Activated naive CD8-positive, alpha-beta T cell treated with anti-CD3 and anti-CD28 coated beads for 36 hours (primary cell): ENCODE measurements around the gene ARHGAP32. TPM values are rescaled to one million over a fixed set of nuclear protein-coding genes. Genes with fewer than 3 reads are reported as not detected.
"Not testable (repeated sequence)": the region's sequence is repeated elsewhere in the genome, so short reads cannot be mapped to it uniquely, and the experiment has no call there.

Experiments used
- DNase-seq: peaks from one replicate; pipeline ENCODE4 v3.0.0; 2021
- H3K27ac Mint-ChIP-seq: one replicate; pipeline ENCODE4 v1.8.0; 2022; ENCODE audit warnings: mild to moderate bottlenecking, moderate library complexity, mixed read lengths
- H3K27me3 Mint-ChIP-seq: one replicate; pipeline ENCODE4 v1.8.0; 2022; ENCODE audit warnings: mild to moderate bottlenecking, mixed read lengths
- H3K36me3 Mint-ChIP-seq: one replicate; pipeline ENCODE4 v1.8.0; 2021; ENCODE audit warnings: mild to moderate bottlenecking, mixed read lengths
- H3K4me1 Mint-ChIP-seq: one replicate; pipeline ENCODE4 v1.8.0; 2021; ENCODE audit warnings: mixed read lengths
- H3K4me3 Mint-ChIP-seq: one replicate; pipeline ENCODE4 v1.8.0; 2022; ENCODE audit warnings: mild to moderate bottlenecking, moderate library complexity, mixed read lengths
- H3K9me3 Mint-ChIP-seq: one replicate; pipeline ENCODE4 v1.8.0; 2022; ENCODE audit warnings: mixed read lengths
- total RNA-seq, 2 experiments: library from RNA; stranded (reverse); gene quantifications; one replicate each; pipeline ENCODE4 v1.2.3, GENCODE V29; 2021

The ARHGAP32 gene
- total RNA-seq, 2 experiments from 2014 or later, result 6.5 to 7.4 TPM

GRCh38 chr11:129045150-129045549 lies 147.0 kb downstream of the ARHGAP32 start:
- Mint-ChIP-seq H3K4me3 (no peak overlapping the region), H3K36me3 (no peaks in the 10 kb centered on the region), H3K9me3 (no peaks in the 10 kb centered on the region), H3K4me1 (no peaks in the 10 kb centered on the region), H3K27me3 (no peaks in the 10 kb centered on the region), H3K27ac (no peak overlapping the region)
- DNase-seq, result no peak

- Mint-ChIP-seq H3K27me3 (no peaks in the 10 kb centered on the region), H3K36me3 (peaks cover 13% of the 10 kb centered on the region), H3K27ac (no peak overlapping the region), H3K4me3 (no peak overlapping the region), H3K4me1 (no peaks in the 10 kb centered on the region), H3K9me3 (no peaks in the 10 kb centered on the region)
- DNase-seq, result no peak
Measured at GRCh38 chr11:129042503-129042902, 149.6 kb downstream of the ARHGAP32 start.

DNA sequence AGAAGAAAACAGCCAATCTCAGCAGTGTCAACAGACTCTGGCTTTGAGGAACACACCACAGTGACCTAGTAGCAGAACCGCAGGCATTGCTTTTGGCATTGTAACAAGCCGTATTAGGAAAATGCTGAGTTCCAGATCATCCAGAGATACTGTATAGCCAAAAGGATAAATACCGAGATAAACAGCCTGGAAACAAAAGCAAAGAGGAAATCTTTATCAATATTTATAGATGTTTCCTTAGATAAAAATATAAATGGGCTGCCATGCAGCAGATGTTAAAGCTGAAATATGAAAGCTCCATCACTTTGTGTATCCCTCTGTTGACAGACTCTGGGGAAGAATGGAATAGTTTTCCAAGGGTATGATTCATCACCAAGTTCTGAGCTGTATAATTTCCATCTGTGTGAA lies 150.5 kb downstream of the ARHGAP32 start:
- Mint-ChIP-seq H3K4me1 (no peaks in the 10 kb centered on the region), H3K36me3 (peaks cover 13% of the 10 kb centered on the region), H3K27me3 (no peaks in the 10 kb centered on the region), H3K4me3 (no peak overlapping the region), H3K9me3 (no peaks in the 10 kb centered on the region), H3K27ac (no peak overlapping the region)
- DNase-seq, result no peak

- DNase-seq, result no peak
- no peak overlapping the region for H3K4me3 Mint-ChIP-seq
- no peaks in the 10 kb centered on the region for H3K27me3 Mint-ChIP-seq
- H3K36me3 Mint-ChIP-seq, result peaks cover 13% of the 10 kb centered on the region
- no peaks in the 10 kb centered on the region for H3K4me1 Mint-ChIP-seq
- H3K9me3 Mint-ChIP-seq, result no peaks in the 10 kb centered on the region
- no peak overlapping the region for H3K27ac Mint-ChIP-seq
Measured at GRCh38 chr11:129040934-129041333, 151.2 kb downstream of the ARHGAP32 start.

DNA sequence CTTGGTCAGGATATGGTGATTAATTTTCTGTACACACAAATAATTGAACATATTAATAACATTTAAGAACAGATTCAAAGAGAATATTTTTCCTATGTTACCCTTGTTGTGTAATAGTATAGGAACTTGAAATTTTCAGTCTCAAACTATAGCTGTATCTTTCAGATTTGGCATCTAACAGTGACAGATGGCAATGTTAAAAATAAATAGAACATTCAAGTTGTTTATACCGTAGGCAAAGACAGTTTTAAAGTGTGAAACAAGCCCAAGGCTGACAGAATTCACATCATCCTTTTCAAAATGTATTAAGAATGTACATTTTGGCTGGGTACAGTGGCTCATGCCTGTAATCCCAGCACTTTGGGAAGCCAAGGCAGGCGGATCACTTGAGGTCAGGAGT lies 156.9 kb downstream of the ARHGAP32 start:
- H3K27me3 Mint-ChIP-seq, result no peaks in the 10 kb centered on the region

GRCh38 chr11:129034001-129034400 lies 158.1 kb downstream of the ARHGAP32 start:
- H3K9me3 Mint-ChIP-seq, result peaks cover 3% of the 10 kb centered on the region
- no peak overlapping the region for H3K4me3 Mint-ChIP-seq
- no peak overlapping the region for H3K27ac Mint-ChIP-seq
- no peaks in the 10 kb centered on the region for H3K4me1 Mint-ChIP-seq
- peaks cover 11% of the 10 kb centered on the region for H3K36me3 Mint-ChIP-seq
- DNase-seq, result no peak
- H3K27me3 Mint-ChIP-seq, result no peaks in the 10 kb centered on the region

More for the DNA sequence above, 156.9 kb downstream of the ARHGAP32 start:
- Mint-ChIP-seq H3K4me3 (no peak overlapping the region), H3K36me3 (peaks cover 13% of the 10 kb centered on the region), H3K4me1 (no peaks in the 10 kb centered on the region), H3K27ac (no peak overlapping the region), H3K9me3 (peaks cover 3% of the 10 kb centered on the region)
- no peak for DNase-seq

DNA sequence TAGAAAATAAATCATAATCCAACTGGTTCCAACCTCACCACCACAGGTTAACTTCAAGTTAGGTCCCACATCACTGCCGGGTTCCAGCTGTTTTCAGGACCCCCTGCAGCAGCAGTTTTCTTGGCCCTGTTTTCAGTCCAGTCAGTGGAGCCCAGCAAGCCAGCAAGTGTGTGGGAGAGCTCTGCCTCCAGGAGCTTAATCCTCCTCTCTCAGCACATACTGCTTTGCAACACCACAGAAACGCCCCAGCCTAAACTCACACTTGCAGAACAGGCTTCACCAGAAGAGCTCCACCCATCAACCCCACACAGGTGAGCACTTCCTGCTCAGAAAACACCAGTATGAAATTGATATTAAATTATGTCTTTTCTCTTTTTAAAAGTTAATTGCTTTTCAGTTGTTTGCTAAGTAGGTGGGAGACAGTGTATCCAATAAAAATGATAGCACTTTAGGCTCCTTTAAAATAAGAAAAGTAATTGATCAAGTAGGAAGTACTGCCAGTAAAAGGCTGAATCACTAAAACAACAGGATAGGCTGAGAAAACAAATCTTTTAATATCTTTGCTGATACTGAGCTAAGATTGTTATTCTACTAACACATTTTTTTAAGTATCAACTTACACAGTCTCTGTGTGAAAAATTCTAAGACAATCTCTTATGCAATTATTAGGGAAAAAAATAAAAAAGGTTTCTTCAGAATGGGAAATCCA lies 168.0 kb downstream of the ARHGAP32 start:
- H3K27me3 Mint-ChIP-seq, result no peaks in the 10 kb centered on the region
- DNase-seq, result no peak
- peaks cover 13% of the 10 kb centered on the region for H3K4me1 Mint-ChIP-seq
- no peak overlapping the region for H3K4me3 Mint-ChIP-seq
- no peak overlapping the region for H3K27ac Mint-ChIP-seq
- no peaks in the 10 kb centered on the region for H3K36me3 Mint-ChIP-seq
- no peaks in the 10 kb centered on the region for H3K9me3 Mint-ChIP-seq

GRCh38 chr11:129021295-129021694 lies 170.8 kb downstream of the ARHGAP32 start:
- Mint-ChIP-seq H3K4me1 (peaks cover 13% of the 10 kb centered on the region), H3K36me3 (no peaks in the 10 kb centered on the region), H3K27me3 (no peaks in the 10 kb centered on the region), H3K27ac (no peak overlapping the region), H3K4me3 (no peak overlapping the region), H3K9me3 (no peaks in the 10 kb centered on the region)
- DNase-seq, result no peak

DNA sequence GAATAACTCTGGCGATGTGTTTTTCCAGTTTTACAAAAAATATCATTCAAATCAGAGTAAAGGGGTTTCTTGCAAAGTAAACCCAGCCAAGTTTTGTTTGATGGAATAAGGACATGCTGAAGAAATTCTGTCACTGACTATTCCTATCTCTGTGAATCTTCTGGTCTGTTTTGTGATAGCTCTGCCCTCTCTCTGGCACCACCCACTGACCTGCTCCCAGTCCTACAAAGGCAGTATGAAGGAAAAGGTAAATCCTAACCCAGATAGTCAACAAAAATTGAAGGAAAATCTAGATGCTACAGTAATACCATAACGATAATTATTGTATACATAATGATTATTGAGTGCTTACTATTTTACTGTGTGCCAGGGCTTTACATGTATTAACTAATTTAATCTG lies 173.1 kb downstream of the ARHGAP32 start:
- DNase-seq, result no peak
- Mint-ChIP-seq H3K9me3 (no peaks in the 10 kb centered on the region), H3K27me3 (no peaks in the 10 kb centered on the region), H3K27ac (no peak overlapping the region), H3K4me3 (no peak overlapping the region), H3K36me3 (no peaks in the 10 kb centered on the region), H3K4me1 (peaks cover 8% of the 10 kb centered on the region)

- Mint-ChIP-seq H3K9me3 (no peaks in the 10 kb centered on the region), H3K27ac (no peak overlapping the region), H3K4me3 (no peak overlapping the region), H3K4me1 (peaks cover 5% of the 10 kb centered on the region), H3K36me3 (peaks cover 2% of the 10 kb centered on the region), H3K27me3 (no peaks in the 10 kb centered on the region)
- DNase-seq, result no peak
Measured at GRCh38 chr11:129018126-129018525, 174.0 kb downstream of the ARHGAP32 start.

DNA sequence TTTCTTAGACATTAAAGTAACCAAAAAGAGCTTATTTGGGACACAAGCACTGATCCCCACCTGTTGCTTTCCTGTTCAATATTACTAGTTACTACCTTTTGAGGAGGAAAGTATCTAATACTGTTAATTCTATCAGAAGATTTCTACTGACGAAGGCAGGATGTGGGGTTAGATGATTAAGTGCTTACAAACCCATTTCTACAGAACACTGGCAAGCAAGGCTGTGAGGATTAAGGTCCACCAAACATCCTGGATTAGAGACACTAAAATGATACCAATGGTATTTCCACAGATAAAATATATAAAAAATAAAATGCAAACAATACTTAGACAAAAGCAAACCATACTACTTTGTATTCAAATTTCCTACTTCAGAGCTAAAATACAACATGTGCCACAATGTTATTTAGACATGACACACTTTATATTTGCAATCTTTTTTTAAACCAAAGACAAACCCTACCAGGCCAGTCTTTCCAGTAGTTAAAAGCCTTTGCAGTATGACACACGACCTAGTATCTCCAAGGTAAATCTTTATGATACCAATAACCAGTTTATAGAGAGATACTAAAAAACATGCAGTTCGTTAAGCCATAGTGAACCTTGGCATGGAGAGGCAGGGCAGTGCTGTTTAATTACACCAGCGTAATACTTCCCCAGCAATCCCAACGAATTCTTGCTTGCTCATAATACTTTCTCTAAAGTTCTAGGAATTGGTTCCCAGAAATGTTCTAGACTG lies 178.2 kb downstream of the ARHGAP32 start:
- Mint-ChIP-seq H3K4me3 (no peak overlapping the region), H3K9me3 (no peaks in the 10 kb centered on the region), H3K27ac (no peak overlapping the region), H3K36me3 (peaks cover 2% of the 10 kb centered on the region), H3K27me3 (no peaks in the 10 kb centered on the region), H3K4me1 (no peaks in the 10 kb centered on the region)
- no peak for DNase-seq

- no peak for DNase-seq
- Mint-ChIP-seq H3K4me3 (no peak overlapping the region), H3K36me3 (peaks cover 2% of the 10 kb centered on the region), H3K27ac (no peak overlapping the region), H3K9me3 (no peaks in the 10 kb centered on the region), H3K4me1 (no peaks in the 10 kb centered on the region), H3K27me3 (no peaks in the 10 kb centered on the region)
Measured at GRCh38 chr11:129012880-129013279, 179.2 kb downstream of the ARHGAP32 start.

- Mint-ChIP-seq H3K27ac (no peak overlapping the region), H3K36me3 (peaks cover 9% of the 10 kb centered on the region), H3K4me1 (no peaks in the 10 kb centered on the region), H3K4me3 (no peak overlapping the region), H3K9me3 (peaks cover 36% of the 10 kb centered on the region), H3K27me3 (no peaks in the 10 kb centered on the region)
- no peak for DNase-seq
Measured at GRCh38 chr11:129006161-129006560, 186.0 kb downstream of the ARHGAP32 start.

GRCh38 chr11:128999165-128999564 lies 193.0 kb downstream of the ARHGAP32 start:
- peaks cover 35% of the 10 kb centered on the region for H3K9me3 Mint-ChIP-seq
- H3K27ac Mint-ChIP-seq, DNase-seq, H3K4me1 Mint-ChIP-seq, H3K27me3 Mint-ChIP-seq, H3K4me3 Mint-ChIP-seq: not testable (repeated sequence)
- peaks cover 23% of the 10 kb centered on the region for H3K36me3 Mint-ChIP-seq

- Mint-ChIP-seq H3K9me3 (peaks cover 1% of the 10 kb centered on the region), H3K4me3 (no peak overlapping the region), H3K27me3 (no peaks in the 10 kb centered on the region), H3K36me3 (no peaks in the 10 kb centered on the region), H3K4me1 (peaks cover 6% of the 10 kb centered on the region), H3K27ac (no peak overlapping the region)
- no peak for DNase-seq
Measured at GRCh38 chr11:128988242-128988970, 203.7 kb downstream of the ARHGAP32 start.
